Stimulated activated CD8-positive, alpha-beta memory T cell treated with anti-CD3 and anti-CD28 coated beads, Interleukin-15, amount 100 ng/mL, for 4 hours (primary cell): ENCODE data around the gene SRGAP2.
"Not testable (repeated sequence)": the region's sequence is repeated elsewhere in the genome, so short reads cannot be mapped to it uniquely, and the experiment has no call there.

ENCODE experiments used
- DNase-seq, 2 donors: peaks; one replicate each; pipeline ENCODE4 v3.0.0-alpha.2; 2020; ENCODE audit warnings: low read depth in 2 of 2

SRGAP2 gene

GRCh38 chr1:206246129-206246886 lies 43.0 kb downstream of the SRGAP2 start:
- not testable (repeated sequence) for DNase-seq

GRCh38 chr1:206250953-206251681 lies 47.8 kb downstream of the SRGAP2 start:
- not testable (repeated sequence) for DNase-seq

- DNase-seq = not testable (repeated sequence)
Observed at GRCh38 chr1:206252680-206253335, 49.5 kb downstream of the SRGAP2 start.
